ENCODE data around the gene TOMM40. TPM values are rescaled to one million over a fixed set of nuclear protein-coding genes. Genes with fewer than 3 reads are reported as not detected.
"Not testable (repeated sequence)": the region's sequence is repeated elsewhere in the genome, so short reads cannot be mapped to it uniquely, and the experiment has no call there.

TOMM40 gene
- total RNA-seq, 1 donor from 2014 or later, result 50.0 TPM

DNA sequence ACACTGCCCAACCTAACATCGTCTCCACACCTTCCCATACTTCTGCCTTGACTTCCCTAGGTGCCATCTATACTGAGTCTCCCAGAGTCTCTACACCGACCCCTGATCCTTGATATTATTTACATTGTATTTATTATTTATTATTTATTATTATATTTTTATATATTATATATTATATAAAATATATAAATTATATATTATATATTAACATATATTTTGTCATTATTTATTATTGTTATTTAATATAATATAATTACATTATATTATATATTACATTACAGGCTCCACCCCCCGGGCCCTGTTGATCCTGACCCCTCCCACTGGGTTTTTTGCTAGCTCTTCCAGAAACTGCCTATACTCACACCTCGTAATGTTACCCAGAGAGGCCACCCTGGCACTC is 18.4 kb upstream of the TOMM40 start:
- DNase-seq, result no peak

DNA sequence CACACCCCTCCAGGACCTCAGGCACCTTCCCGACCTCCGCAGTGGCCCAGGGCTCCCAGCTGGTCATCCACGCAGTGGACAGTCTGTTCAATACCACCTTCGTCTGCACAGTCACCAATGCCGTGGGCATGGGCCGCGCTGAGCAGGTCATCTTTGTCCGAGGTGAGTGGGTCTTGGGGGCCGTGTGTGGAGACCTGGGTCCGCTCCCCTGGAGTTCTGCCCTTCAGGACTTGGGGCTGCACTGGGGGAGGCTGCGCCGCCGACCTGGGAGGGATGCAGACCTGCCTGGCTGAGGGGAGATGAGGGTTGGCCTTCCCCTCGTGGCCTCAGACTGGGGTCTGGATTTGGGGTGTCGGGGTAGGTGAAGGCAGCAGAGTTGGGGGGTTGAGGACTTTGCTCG is 16.7 kb upstream of the TOMM40 start:
- DNase-seq, result no peak

DNA sequence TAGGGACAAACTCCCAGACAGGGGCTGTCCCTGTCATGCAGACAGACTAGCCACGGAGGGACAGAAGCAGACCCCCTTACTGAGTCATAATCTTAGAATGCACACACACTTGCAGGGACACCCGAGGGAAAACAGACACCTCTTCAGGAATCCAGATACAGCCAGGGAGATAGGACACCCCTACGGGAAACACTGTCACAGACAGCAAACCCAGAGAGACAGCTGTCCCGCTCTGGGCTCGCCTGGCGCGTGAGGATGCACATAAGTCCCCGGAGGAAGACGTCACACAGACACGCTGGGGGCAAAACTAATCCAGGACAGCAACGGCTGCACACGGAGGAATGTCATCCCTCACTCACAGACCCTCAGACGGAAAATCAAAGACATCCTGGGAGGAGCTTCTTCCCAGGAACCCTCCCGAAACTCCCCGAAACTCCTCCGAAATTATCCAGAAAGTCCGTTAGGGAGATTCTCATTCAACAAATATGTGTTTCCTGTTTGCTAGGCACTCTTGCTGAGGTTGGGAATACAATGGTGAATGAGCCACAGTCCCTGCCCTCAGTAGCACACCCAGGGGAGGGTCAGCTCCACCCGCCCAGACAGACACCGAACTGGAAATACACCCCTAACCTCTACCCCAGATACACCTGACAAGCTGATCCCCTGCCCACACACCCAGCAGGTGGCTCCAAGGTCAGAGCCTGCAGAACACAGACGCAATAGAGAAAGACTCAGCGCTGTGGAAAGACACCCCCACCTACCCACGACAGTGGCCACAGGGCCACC is 15.2 kb upstream of the TOMM40 start:
- peak; percentile 73 for DNase-seq

DNA sequence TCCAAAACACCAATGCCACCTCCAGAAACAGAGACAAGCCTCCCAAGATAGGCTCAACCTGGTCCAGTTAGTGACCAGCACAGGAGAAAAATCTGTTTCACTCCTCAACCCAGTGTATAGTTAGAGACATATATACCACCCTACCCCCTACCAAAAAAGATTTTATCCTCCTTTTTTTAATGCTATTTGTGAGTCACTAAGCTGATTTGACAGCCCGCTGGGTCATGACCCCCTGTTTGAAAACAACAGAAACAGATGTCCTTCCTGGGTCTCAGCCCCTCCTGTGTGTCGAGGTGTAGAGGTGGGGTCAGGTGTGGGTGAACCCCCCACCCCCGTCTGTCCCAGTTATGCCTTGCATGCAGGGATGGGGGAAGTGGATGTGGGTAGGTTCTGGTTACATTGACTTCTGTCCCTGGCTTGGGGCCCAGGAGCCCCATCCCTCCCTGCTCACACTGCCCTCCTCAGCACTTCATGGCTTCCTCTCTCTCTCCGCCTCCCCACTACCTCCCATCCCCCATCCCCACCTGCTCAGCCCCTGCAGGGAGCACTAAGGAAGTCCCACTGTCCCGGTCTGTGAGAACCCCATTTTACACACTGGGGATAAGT is 14.0 kb upstream of the TOMM40 start:
- no peak for DNase-seq

DNA sequence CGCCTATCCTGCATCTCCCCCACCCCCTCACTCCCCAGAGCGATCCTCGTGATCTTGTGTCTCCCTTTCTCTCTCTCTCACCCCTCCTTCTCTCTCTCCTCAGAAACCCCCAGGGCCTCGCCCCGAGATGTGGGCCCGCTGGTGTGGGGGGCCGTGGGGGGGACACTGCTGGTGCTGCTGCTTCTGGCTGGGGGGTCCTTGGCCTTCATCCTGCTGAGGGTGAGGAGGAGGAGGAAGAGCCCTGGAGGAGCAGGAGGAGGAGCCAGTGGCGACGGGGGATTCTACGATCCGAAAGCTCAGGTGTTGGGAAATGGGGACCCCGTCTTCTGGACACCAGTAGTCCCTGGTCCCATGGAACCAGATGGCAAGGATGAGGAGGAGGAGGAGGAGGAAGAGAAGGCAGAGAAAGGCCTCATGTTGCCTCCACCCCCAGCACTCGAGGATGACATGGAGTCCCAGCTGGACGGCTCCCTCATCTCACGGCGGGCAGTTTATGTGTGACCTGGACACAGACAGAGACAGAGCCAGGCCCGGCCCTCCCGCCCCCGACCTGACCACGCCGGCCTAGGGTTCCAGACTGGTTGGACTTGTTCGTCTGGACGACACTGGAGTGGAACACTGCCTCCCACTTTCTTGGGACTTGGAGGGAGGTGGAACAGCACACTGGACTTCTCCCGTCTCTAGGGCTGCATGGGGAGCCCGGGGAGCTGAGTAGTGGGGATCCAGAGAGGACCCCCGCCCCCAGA is 12.8 kb upstream of the TOMM40 start:
- DNase-seq, result no peak

DNA sequence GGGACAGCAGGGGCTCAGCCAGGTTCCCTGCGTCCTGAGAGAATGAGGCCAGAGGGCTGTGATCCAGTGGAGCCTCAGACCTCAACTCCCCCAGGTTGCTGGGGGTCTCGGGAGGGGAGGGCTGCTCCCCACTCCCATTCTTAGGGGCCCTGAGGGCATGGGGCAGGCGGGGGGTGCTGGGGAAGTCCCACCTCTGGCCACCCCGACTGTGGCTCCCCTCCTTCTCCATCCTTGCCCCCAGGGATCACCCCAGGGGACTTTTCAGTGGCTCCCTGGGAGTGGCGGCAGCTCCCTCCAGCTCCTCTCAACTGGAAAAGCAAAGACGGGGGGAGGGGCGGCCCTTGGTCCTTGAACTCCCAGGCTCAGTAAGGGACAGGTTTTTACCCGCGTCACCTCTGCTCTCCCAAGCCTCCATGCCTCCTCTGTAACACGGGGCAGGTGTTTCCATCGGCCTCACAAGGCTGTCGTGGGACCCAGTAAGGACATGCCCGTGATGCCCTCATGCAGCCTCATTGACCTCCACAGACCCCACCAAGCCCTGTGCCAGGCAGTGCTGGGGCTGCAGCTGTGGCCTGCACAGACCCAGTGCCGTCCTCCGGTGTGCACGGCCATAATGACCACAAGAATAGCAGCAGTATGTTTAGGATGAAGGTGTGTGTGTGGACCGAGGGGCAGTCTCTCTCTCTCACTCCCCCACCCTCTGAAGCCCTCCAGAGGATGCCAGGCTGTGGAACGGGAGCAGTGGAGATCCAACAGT is 11.6 kb upstream of the TOMM40 start:
- DNase-seq, result no peak

DNA sequence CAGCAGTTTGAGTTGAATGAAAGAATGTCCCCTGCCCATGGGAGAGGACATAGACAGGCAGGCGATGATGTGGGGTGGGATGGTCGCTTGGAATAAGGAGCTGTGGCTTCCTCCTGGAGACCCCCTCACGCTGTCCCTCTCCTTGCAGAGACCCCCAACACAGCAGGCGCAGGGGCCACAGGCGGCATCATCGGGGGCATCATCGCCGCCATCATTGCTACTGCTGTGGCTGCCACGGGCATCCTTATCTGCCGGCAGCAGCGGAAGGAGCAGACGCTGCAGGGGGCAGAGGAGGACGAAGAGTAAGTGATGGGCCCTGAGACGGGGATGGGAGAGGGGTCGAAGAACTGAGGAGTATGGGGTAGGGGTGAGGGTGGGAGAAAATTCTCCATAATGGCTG is 9.0 kb upstream of the TOMM40 start:
- no peak for DNase-seq

DNA sequence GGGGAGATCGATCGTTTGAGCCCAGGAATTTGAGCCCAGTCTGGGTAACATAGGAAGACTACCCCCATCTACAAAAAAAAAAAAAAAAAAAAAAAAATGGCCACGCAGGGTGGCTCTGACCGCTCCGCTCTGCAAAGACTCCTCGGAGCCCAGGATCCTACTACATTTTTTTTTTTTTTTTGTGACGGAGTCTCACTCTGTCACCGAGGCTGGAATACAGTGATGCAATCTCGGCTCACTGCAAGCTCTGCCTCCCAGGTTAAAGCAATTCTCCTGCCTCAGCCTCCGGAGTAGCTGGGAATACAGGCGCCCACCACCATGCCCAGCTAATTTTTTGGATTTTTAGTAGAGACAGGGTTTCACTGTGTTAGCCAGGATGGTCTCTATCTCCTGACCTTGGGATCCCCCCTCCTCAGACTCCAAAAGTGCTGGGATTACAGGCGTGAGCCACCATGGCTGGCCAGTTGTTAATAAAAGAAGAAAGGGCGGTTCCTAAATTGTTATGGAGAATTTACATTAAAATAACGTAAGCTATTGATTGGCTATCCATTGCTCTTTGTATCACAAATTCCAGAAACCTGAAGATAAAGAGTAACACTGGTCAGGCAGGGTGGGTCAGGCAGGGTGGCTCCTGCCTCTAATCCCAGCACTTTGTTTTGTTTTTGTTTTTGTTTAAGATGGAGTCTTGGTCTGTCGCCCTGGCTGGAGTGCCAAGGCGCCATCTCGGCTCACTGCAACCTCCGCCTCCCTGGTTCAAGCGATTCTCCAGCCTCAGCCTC is 8.2 kb upstream of the TOMM40 start:
- DNase-seq, result not testable (repeated sequence)

DNA sequence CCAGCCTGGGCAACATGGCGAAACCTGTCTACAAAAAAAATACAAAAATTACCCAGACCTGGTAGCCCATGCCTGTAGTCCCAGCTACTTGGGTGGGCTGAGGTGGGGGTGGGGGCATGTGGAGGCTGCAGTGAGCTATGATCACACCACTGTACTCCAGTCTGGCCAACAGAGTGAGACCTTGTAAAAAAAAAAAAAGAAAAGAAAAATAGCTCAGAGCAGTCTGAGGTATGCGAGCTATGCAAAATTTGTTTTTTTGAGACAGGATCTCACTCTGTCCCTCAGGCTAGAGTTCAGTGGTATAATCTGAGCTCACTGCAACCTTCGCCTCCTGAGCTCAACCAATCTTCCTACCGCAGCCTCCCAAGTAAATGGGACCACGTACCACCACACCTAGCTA is 7.1 kb upstream of the TOMM40 start:
- DNase-seq, result no peak

DNA sequence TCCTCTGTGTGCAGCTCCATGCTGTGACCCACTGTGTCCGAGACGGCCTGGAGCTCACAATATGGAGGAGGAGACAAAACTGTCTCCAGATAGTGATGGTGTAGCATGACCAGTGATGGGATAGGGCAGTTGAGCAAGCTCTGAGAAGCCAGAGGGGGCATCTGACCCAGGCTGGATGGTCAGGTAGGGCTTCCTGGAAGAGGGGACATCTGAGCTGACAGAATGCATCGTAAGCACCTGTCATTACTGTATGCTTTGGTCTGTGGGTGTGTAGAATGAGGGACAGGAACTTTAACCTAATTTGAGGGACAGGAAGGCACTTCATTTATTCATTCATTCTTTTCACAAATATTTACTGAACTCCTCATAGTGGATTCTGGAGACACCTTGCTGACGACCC is 6.5 kb upstream of the TOMM40 start:
- DNase-seq, result no peak

DNA sequence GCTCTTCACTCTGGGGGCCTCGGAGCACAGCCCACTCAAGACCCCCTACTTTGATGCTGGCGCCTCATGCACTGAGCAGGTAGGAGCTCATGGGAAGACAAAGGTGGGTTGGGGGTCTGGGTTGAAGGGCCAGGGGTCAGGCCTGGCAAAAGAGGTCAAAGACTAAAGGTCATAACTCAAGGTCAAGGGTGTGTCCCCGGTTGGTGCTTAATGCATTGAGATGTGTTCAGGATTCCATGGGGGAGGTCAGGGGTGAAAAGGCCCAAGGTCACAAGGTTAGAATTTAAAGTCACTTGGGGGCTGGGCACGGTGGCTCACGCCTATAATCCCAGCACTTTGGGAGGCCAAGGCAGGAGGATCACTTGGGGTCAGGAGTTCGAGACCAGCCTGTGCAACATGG is 4.9 kb upstream of the TOMM40 start:
- DNase-seq, result no peak

DNA sequence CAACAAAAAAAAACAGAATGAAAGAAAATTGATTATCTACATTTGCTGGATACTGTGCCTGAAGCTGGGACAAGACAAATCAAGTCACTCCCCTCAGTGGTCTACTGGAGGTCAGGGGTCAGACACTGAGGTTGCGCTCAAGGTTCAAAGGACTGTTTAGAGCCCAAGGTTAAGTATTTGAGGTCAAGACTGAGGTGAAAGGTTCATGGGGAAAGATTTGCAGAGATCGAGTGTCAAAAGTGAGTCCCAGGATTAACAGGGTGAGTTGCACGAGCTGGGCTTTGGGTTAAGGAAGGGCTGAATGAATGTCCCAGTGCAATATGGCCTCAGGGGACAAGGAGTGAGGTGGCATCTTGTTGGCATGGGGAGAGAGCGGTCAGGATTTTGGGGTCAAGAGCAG is 3.4 kb upstream of the TOMM40 start:
- no peak for DNase-seq

DNA sequence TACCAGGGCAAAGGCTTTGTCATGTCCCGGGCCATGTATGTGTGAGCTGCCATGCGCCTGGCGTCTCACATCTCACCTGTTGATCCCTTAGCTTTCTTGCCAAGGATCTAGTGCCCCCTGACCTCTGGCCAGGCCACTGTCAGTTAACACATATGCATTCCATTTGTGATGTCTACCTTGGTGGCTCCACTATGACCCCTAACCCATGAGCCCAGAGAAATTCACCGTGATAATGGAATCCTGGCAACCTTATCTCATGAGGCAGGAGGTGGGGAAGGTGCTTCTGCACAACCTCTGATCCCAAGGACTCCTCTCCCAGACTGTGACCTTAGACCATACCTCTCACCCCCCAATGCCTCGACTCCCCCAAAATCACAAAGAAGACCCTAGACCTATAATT is 2.7 kb upstream of the TOMM40 start:
- not testable (repeated sequence) for DNase-seq

DNA sequence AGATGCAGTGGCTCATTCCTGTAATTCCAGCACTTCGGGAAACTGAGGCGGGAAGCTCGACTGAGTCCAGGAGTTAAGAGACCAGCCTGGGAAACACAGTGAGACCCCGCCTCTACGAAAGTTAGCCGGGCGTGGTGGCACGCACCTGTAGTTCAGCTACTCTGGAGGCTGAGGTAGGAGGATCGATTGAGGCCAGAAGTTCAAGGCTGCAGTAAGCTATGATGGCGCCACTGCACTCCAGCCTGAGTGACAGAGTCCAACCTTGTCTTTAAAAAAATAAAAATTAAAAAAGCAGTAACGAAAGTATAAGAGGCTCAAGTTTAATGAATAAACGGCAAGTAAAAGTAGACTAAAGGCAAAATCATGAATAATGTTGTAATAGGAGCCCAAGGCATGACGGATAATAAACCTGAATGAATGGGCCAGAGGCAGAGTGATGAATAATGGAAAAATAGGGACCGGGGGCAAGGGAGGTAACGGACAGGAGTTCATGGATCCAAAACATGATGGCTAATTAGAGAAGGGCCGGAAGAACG is 1.2 kb upstream of the TOMM40 start:
- DNase-seq, result no peak

DNA sequence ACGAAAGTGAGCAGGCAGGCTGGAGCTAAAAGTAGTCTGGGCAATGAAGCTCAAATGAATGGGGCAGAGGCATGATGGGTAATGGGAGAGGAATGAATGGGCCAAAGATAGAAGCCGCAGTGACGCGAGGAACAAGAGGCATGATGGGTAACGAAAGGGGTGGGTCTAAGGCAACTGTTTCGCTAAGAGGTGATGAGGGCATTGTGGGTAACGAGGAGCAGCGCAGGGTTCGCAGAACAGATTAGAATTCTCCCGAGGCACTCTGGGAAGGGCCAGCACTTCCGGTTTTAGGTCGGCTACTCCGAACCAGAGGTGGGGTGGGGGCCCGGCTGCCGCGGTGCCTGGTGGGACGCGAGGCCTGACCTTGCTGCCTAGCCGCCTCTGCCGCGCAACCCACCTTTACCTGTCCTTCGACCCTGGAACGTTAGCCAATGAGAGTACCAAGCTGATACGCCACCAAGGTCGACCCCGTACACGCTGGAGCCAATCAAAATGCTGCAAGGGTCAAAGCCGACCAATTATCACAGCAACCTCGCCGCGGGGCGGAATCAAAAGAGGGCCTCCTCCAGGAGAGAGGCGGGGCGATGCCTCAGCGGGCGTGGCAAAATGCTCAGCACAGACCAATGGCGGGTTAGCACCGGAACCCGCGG is 563 bp upstream of the TOMM40 start:
- DNase-seq, result peak; percentile 100

DNA sequence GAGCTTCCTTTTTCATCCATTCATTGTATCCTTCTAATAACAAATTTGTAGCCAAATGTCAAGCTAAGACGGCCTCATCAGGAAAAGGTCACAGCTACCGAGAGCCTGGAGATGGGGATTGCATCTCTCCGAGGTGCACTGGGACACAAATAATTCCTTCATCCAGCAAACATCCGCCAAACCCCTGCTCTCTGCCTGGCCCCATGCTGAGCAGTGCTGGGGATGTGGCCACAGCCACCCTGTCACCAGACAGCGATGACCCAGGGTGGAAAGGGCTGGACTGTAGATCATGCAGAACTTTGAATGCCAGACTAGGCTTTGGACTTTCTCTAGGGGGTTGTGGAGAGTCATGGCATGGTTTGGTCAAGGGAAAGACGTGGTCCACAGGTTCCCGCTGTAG is 1.9 kb downstream of the TOMM40 start:
- DNase-seq, result no peak

DNA sequence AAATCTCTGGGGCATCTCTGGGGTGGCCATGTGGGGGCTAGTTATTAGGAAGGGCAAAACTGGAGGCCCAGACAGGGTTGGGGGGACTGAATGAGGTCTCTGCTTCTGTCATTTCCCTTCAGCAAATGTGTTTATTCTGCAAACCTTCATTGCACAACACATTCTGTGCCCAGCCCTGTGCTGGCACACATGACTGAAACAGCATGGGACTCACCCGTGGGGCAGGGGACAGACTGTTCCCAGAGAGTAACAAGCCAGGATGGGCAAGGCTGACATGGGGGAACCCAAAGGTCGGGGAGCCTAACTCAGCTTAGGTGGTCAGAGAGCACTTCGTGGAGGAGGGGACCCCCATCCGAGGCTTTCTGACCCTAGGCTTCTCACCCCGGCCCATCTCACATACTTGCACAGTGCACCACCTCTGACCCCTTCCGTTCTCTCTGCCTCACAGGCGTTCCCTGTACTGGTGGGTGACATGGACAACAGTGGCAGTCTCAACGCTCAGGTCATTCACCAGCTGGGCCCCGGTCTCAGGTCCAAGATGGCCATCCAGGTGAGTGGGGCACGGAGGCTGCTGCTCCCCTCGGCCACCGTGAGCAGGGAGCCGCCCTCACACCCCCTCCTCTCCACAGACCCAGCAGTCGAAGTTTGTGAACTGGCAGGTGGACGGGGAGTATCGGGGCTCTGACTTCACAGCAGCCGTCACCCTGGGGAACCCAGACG is 2.4 kb downstream of the TOMM40 start:
- DNase-seq, result no peak

DNA sequence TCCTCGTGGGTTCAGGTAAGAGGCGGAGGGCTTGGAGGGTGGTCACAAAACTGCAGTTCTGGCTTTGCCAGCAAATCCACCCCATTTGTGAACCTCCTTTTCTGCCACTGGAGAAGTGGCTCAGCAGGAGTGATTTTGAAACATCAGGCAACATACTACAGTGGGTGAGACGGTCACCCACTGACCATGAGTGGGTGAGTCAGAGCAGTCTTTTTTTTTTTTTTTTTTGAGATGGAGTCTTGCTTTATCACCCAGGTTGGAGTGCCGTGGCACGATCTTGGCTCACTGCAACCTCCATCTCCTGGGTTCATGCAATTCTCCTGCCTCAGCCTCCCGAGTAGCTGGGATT is 3.0 kb downstream of the TOMM40 start:
- DNase-seq, result no peak

DNA sequence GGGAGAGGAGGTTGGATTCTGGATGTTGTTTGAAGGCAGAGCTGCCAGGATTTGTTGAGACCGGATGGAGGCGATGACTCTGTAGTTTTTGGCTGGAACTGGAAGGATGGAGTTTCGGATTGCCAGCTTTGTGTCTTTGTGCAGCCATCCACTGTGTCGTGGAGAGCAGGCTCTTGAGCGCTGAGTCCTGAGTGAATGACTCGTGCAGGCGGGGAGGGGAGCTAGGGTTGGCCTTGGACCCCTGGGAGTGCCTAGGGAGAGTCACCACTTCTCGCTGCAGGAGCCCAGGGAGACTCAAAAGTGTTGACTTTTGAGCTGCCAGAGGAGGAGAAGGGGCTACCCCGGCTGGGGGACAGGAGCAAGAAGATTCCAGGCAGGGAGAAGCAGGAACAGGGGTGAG is 3.9 kb downstream of the TOMM40 start:
- no peak for DNase-seq

DNA sequence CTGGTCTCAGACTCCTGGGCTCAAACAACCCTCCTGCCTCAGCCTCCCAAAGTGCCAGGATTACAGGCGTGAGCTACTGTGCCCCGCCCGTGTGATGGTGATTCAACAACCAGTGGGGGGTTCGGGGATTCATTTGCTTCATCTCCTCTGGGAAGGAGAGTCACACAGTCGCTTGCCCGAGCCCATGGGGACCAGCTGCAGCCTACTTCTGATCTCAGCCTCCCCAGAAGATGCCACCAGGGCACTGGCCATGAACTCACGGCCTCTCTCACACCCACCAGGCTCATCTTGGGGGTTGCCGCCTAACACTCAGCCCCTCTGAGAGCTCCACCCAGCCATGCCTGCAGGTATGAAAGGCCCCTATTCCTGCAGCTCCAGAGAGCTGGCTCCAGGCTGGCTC is 6.8 kb downstream of the TOMM40 start:
- no peak for DNase-seq

Measured in dermis blood vessel endothelial cell (primary cell).